GM19324 (cell line): ENCODE measurements around the gene TBL3.
"Not testable (repeated sequence)": the region's sequence is repeated elsewhere in the genome, so short reads cannot be mapped to it uniquely, and the experiment has no call there.

ENCODE experiments used
- ATAC-seq: cut with Tn5 transposase; IDR thresholded peaks from one replicate; pipeline ENCODE4 v1.9.1; 2021; ENCODE audit warnings: mild to moderate bottlenecking, moderate library complexity; ENCODE audit not compliant: unreplicated experiment, low FRiP score

TBL3 gene

GRCh38 chr16:2011726-2012125 lies 39.9 kb downstream of the TBL3 start:
- not testable (repeated sequence) for ATAC-seq

- ATAC-seq: no peak
Measured at GRCh38 chr16:2013527-2013926, 41.7 kb downstream of the TBL3 start.

- no peak for ATAC-seq
Measured at GRCh38 chr16:2015117-2015946, 43.5 kb downstream of the TBL3 start.

- no peak for ATAC-seq
Measured at GRCh38 chr16:2015947-2016208, 44.0 kb downstream of the TBL3 start.

GRCh38 chr16:2016407-2016922 lies 44.6 kb downstream of the TBL3 start:
- no peak for ATAC-seq

GRCh38 chr16:2019518-2019920 lies 47.7 kb downstream of the TBL3 start, which contains the start of gene NPW:
Gene NPW (plus strand): TSS chr16:2019785.
- ATAC-seq: no peak

GRCh38 chr16:2019921-2020831 lies 48.3 kb downstream of the TBL3 start:
- ATAC-seq: no peak

- ATAC-seq: peak; percentile 16
Measured at GRCh38 chr16:2022723-2023091, 50.9 kb downstream of the TBL3 start.

GRCh38 chr16:2023092-2024031 lies 51.5 kb downstream of the TBL3 start:
- ATAC-seq: peak; percentile 69

- ATAC-seq: no peak
Measured at GRCh38 chr16:2024032-2024420, 52.2 kb downstream of the TBL3 start.

GRCh38 chr16:2025251-2025650 lies 53.4 kb downstream of the TBL3 start:
- ATAC-seq: no peak

- no peak for ATAC-seq
Measured at GRCh38 chr16:2025878-2026460, 54.1 kb downstream of the TBL3 start.

- ATAC-seq: no peak
Measured at GRCh38 chr16:2026461-2027023, 54.7 kb downstream of the TBL3 start, which contains the start of gene NHERF2. Gene NHERF2 (plus strand): TSS chr16:2026902. CDS start chr16:2027006, 104 bp downstream.

- ATAC-seq: no peak
Measured at GRCh38 chr16:2027024-2028010, 55.5 kb downstream of the TBL3 start.

GRCh38 chr16:2028146-2028545 lies 56.3 kb downstream of the TBL3 start:
- no peak for ATAC-seq

GRCh38 chr16:2028620-2029220 lies 56.9 kb downstream of the TBL3 start:
- ATAC-seq: no peak

GRCh38 chr16:2029350-2029749 lies 57.5 kb downstream of the TBL3 start:
- ATAC-seq: no peak

GRCh38 chr16:2030036-2030435 lies 58.2 kb downstream of the TBL3 start:
- no peak for ATAC-seq
